ENCODE data around the gene RERE. TPM values are rescaled to one million over a fixed set of nuclear protein-coding genes. Genes with fewer than 3 reads are reported as not detected.

The RERE gene
- polyA plus RNA-seq, 1 of the 3 experiments (the other 2 are of a cell fraction), result 8.1 TPM

DNA sequence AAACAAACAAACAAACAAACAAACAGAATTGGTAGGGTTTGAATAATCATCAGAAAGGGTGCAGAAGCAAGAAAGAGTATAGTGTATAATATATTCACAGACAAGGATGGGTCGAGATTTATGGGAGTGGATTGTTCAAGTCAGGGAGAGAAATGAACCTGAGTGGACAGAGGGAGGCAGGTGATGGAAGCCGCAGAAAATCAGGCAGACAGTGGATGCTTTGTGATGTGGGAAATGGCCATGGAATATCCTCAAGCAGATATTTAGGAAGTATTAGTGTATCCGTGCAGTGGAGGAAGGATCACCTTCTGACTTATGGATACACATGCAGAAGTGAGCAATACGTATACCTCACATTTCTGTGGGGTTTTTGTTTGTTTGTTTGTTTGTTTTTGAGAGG lies 513.6 kb downstream of the RERE start:
- no peaks in the 10 kb centered on the region for H3K36me3 ChIP-seq (replicated peaks in 1 of 2; ENCODE audit: control insufficient read depth in 1 of 2, insufficient read depth in 2 of 2, low read length in 1 of 2)
- H2AFZ ChIP-seq (ENCODE audit: low read depth), result no peak overlapping the region
- DNase-seq, result no peak
- CTCF ChIA-PET, result interaction anchor here (2.4 kb wide), 1 partner anchor 11 kb away, joined by 8 read pairs; no protein-coding TSS in a partner anchor
- no peak overlapping the region for H3K9ac ChIP-seq
- H3K4me1 ChIP-seq (ENCODE audit: control insufficient read depth in 1 of 2, insufficient read depth in 2 of 2, low read depth in 1 of 2, low read length in 1 of 2), result no peaks in the 10 kb centered on the region; a peak in 1 of 4 replicates
- no peak overlapping the region for H3K4me3 ChIP-seq (ENCODE audit: low read depth in 2 of 2, low read length in 1 of 2)
- H3K79me2 ChIP-seq (ENCODE audit: insufficient read depth), result no peaks in the 10 kb centered on the region
- H4K20me1 ChIP-seq (ENCODE audit: insufficient read depth), result no peaks in the 10 kb centered on the region
- H3K9me3 ChIP-seq, result no peaks in the 10 kb centered on the region
- H3K27me3 ChIP-seq (ENCODE audit: insufficient read depth), result no peaks in the 10 kb centered on the region
- TF ChIP-seq MEF2A (IDR thresholded peaks at IDR 0.05; ENCODE audit: borderline replicate concordance, low read depth) (no peak), JUND (IDR thresholded peaks at IDR 0.05) (no peak)
- TF ChIP-seq, protein P1, sequence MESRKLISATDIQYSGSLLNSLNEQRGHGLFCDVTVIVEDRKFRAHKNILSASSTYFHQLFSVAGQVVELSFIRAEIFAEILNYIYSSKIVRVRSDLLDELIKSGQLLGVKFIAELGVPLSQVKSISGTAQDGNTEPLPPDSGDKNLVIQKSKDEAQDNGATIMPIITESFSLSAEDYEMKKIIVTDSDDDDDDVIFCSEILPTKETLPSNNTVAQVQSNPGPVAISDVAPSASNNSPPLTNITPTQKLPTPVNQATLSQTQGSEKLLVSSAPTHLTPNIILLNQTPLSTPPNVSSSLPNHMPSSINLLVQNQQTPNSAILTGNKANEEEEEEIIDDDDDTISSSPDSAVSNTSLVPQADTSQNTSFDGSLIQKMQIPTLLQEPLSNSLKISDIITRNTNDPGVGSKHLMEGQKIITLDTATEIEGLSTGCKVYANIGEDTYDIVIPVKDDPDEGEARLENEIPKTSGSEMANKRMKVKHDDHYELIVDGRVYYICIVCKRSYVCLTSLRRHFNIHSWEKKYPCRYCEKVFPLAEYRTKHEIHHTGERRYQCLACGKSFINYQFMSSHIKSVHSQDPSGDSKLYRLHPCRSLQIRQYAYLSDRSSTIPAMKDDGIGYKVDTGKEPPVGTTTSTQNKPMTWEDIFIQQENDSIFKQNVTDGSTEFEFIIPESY (IDR thresholded peaks at IDR 0.05; ENCODE audit: borderline replicate concordance, low read depth), result no peak
- no peak overlapping the region for H3K27ac ChIP-seq (ENCODE audit: low read depth in 2 of 2, low read length in 1 of 2)
- POLR2A ChIA-PET, result no interaction called here
- no peaks in the 10 kb centered on the region for H3F3A ChIP-seq (replicated peaks; ENCODE audit: insufficient read depth)
- no peaks in the 10 kb centered on the region for H3K9me2 ChIP-seq
- WGBS (ENCODE audit: low lambda C conversion rate), result 93% methylated on average over 4 of the region's 4 CpGs
- no peak overlapping the region for H3K4me2 ChIP-seq

DNA sequence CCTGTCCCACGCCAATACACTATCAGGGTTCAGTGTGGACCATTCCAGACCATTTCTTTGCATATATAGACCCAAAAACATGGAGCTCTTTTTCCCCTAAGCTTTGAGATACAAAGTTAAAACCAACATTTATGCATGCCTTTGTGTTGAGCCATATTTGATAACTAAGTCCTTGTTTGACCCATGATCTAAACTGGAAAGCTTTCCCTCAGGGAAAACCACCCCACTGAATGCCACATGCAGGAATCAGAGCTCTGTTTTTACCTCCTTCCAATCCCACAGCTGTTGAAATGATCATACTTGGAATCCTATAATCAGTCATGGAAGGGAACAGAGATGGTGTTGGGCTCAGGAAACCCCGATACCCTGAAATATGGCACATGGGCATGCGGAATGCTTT lies 514.3 kb downstream of the RERE start:
- Histone ChIP-seq H3K9me3 (no peaks in the 10 kb centered on the region), H3K79me2 (ENCODE audit: insufficient read depth) (no peaks in the 10 kb centered on the region), H4K20me1 (ENCODE audit: insufficient read depth) (no peaks in the 10 kb centered on the region), H3F3A (replicated peaks; ENCODE audit: insufficient read depth) (no peaks in the 10 kb centered on the region), H3K4me1 (ENCODE audit: control insufficient read depth in 1 of 2, insufficient read depth in 2 of 2, low read depth in 1 of 2, low read length in 1 of 2) (no peaks in the 10 kb centered on the region; a peak in 1 of 4 replicates), H3K9ac (no peak overlapping the region), H3K27me3 (ENCODE audit: insufficient read depth) (no peaks in the 10 kb centered on the region), H3K4me2 (no peak overlapping the region), H2AFZ (ENCODE audit: low read depth) (no peak overlapping the region), H3K36me3 (replicated peaks in 1 of 2; ENCODE audit: control insufficient read depth in 1 of 2, insufficient read depth in 2 of 2, low read length in 1 of 2) (no peaks in the 10 kb centered on the region), H3K27ac (ENCODE audit: low read depth in 2 of 2, low read length in 1 of 2) (no peak overlapping the region), H3K9me2 (no peaks in the 10 kb centered on the region), H3K4me3 (ENCODE audit: low read depth in 2 of 2, low read length in 1 of 2) (no peak overlapping the region)
- ChIA-PET CTCF (interaction anchor here (0.6 to 2.8 kb wide), 4 partner anchors 9 to 320 kb away, joined by 3 to 28 read pairs (median 6); no protein-coding TSS in a partner anchor), POLR2A (no interaction called here)
- 94% methylated on average over 3 of the region's 3 CpGs for WGBS (ENCODE audit: low lambda C conversion rate)
- no peak for DNase-seq
- no peak for TF ChIP-seq RAD21 (IDR thresholded peaks at IDR 0.05; ENCODE audit: low read length)
- TF ChIP-seq, protein P1 (IDR thresholded peaks at IDR 0.05; ENCODE audit: borderline replicate concordance, low read depth), result no peak
- no peak for TF ChIP-seq TAF1 (IDR thresholded peaks at IDR 0.05; ENCODE audit: borderline replicate concordance, low read depth, low read length)
- TF ChIP-seq, protein P2, sequence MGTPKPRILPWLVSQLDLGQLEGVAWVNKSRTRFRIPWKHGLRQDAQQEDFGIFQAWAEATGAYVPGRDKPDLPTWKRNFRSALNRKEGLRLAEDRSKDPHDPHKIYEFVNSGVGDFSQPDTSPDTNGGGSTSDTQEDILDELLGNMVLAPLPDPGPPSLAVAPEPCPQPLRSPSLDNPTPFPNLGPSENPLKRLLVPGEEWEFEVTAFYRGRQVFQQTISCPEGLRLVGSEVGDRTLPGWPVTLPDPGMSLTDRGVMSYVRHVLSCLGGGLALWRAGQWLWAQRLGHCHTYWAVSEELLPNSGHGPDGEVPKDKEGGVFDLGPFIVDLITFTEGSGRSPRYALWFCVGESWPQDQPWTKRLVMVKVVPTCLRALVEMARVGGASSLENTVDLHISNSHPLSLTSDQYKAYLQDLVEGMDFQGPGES (IDR thresholded peaks at IDR 0.05; ENCODE audit: low read depth, low read length), result no peak
- no peak for TF ChIP-seq GABPA (IDR thresholded peaks at IDR 0.05; ENCODE audit: low read depth)
- no peak for TF ChIP-seq FOXM1 (IDR thresholded peaks at IDR 0.05; ENCODE audit: low read depth)
- TF ChIP-seq SIN3A (IDR thresholded peaks at IDR 0.05; ENCODE audit: borderline replicate concordance, low read depth, low read length), result no peak
- TF ChIP-seq YY1 (IDR thresholded peaks at IDR 0.05; ENCODE audit: low read depth), result no peak
- TF ChIP-seq ELF1 (IDR thresholded peaks at IDR 0.05), result no peak
- TF ChIP-seq CHD2 (IDR thresholded peaks at IDR 0.05; ENCODE audit: low read length, partially characterized antibody), result no peak
- TF ChIP-seq NRF1 (IDR thresholded peaks at IDR 0.05; ENCODE audit: low read depth, low read length), result no peak
- no peak for TF ChIP-seq NFIC (IDR thresholded peaks at IDR 0.05; ENCODE audit: borderline replicate concordance)
- TF ChIP-seq, protein P3, sequence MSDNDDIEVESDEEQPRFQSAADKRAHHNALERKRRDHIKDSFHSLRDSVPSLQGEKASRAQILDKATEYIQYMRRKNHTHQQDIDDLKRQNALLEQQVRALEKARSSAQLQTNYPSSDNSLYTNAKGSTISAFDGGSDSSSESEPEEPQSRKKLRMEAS (IDR thresholded peaks at IDR 0.05; ENCODE audit: low read depth), result no peak
- TF ChIP-seq, protein P4, sequence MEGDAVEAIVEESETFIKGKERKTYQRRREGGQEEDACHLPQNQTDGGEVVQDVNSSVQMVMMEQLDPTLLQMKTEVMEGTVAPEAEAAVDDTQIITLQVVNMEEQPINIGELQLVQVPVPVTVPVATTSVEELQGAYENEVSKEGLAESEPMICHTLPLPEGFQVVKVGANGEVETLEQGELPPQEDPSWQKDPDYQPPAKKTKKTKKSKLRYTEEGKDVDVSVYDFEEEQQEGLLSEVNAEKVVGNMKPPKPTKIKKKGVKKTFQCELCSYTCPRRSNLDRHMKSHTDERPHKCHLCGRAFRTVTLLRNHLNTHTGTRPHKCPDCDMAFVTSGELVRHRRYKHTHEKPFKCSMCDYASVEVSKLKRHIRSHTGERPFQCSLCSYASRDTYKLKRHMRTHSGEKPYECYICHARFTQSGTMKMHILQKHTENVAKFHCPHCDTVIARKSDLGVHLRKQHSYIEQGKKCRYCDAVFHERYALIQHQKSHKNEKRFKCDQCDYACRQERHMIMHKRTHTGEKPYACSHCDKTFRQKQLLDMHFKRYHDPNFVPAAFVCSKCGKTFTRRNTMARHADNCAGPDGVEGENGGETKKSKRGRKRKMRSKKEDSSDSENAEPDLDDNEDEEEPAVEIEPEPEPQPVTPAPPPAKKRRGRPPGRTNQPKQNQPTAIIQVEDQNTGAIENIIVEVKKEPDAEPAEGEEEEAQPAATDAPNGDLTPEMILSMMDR (IDR thresholded peaks at IDR 0.05), result no peak
- TF ChIP-seq MEF2A (IDR thresholded peaks at IDR 0.05; ENCODE audit: borderline replicate concordance, low read depth), result no peak
- no peak for TF ChIP-seq TEAD4 (IDR thresholded peaks at IDR 0.05; ENCODE audit: borderline replicate concordance, insufficient read depth)

All from SK-N-SH (cell line).